Measurements from ENCODE around the gene EXOC4. TPM values are rescaled to one million over a fixed set of nuclear protein-coding genes. Genes with fewer than 3 reads are reported as not detected.
"Not testable (repeated sequence)": the region's sequence is repeated elsewhere in the genome, so short reads cannot be mapped to it uniquely, and the experiment has no call there.

EXOC4 gene
- total RNA-seq, 1 experiment from 2014 or later: 66.2 TPM

DNA sequence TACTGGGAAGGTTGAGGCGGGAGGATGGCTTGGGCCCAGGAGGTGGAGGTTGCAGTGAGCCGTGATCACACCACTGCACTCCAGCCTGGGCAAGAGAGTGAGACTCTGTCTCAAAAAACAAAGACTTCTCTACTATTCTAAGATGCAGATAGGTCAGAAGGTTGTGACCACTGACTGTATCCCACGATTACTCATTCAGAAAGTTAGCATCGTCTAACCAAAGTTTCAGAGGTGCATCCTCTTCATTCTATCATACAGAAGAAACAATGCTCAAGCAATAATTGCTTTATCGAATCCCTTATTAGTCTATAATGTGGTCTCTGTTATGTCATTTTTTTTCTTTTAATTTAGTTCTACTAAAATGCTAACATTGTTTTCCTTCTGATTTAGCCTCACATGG, 525.6 kb downstream of the EXOC4 start:
- Histone ChIP-seq H3K36me3 (ENCODE audit: control insufficient read depth, insufficient read depth, low read length) (no peaks in the 10 kb centered on the region), H3K4me3 (ENCODE audit: low read depth, low read length) (no peak overlapping the region), H3K27me3 (replicated peaks; ENCODE audit: control insufficient read depth, insufficient read depth, low read length) (no peaks in the 10 kb centered on the region), H3K9me3 (no peaks in the 10 kb centered on the region), H3K4me1 (no peaks in the 10 kb centered on the region)
- TF ChIP-seq, protein P1, sequence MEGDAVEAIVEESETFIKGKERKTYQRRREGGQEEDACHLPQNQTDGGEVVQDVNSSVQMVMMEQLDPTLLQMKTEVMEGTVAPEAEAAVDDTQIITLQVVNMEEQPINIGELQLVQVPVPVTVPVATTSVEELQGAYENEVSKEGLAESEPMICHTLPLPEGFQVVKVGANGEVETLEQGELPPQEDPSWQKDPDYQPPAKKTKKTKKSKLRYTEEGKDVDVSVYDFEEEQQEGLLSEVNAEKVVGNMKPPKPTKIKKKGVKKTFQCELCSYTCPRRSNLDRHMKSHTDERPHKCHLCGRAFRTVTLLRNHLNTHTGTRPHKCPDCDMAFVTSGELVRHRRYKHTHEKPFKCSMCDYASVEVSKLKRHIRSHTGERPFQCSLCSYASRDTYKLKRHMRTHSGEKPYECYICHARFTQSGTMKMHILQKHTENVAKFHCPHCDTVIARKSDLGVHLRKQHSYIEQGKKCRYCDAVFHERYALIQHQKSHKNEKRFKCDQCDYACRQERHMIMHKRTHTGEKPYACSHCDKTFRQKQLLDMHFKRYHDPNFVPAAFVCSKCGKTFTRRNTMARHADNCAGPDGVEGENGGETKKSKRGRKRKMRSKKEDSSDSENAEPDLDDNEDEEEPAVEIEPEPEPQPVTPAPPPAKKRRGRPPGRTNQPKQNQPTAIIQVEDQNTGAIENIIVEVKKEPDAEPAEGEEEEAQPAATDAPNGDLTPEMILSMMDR (IDR thresholded peaks at IDR 0.05; ENCODE audit: insufficient read depth in 1 of 2, low read depth in 1 of 2, low read length in 1 of 2, severe bottlenecking in 1 of 2, unreplicated experiment in 1 of 2): no peak
- Mint-ChIP-seq H3K4me3 (ENCODE audit: unreplicated experiment) (no peak overlapping the region), H3K4me1 (ENCODE audit: low read depth, unreplicated experiment) (no peaks in the 10 kb centered on the region), H3K27me3 (ENCODE audit: insufficient read depth, unreplicated experiment) (no peaks in the 10 kb centered on the region), H3K27ac (ENCODE audit: unreplicated experiment) (no peak overlapping the region), H3K36me3 (ENCODE audit: insufficient read depth, unreplicated experiment) (peaks cover 6% of the 10 kb centered on the region), H3K9me3 (ENCODE audit: unreplicated experiment) (peaks cover 9% of the 10 kb centered on the region)
- ChIA-PET CTCF (no interaction called here), POLR2A (no interaction called here)
- BruUV-seq (replicated peaks): no TSS peak
- no peak for DNase-seq
- intact Hi-C loops (cut with micrococcal nuclease; ENCODE audit: unreplicated experiment): no loop called here

GRCh38 chr7:133779538-133779937, 526.7 kb downstream of the EXOC4 start:
- H3K9me3 Mint-ChIP-seq (ENCODE audit: unreplicated experiment); CTCF ChIA-PET; H3K36me3 ChIP-seq (ENCODE audit: control insufficient read depth, insufficient read depth, low read length); DNase-seq; H3K36me3 Mint-ChIP-seq (ENCODE audit: insufficient read depth, unreplicated experiment); H3K9me3 ChIP-seq; H3K4me1 ChIP-seq; BruUV-seq (replicated peaks); H3K27me3 Mint-ChIP-seq (ENCODE audit: insufficient read depth, unreplicated experiment); H3K27me3 ChIP-seq (replicated peaks; ENCODE audit: control insufficient read depth, insufficient read depth, low read length); intact Hi-C loops (cut with micrococcal nuclease; ENCODE audit: unreplicated experiment); H3K4me1 Mint-ChIP-seq (ENCODE audit: low read depth, unreplicated experiment); POLR2A ChIA-PET; H3K4me3 ChIP-seq (ENCODE audit: low read depth, low read length); H3K27ac Mint-ChIP-seq (ENCODE audit: unreplicated experiment); H3K4me3 Mint-ChIP-seq (ENCODE audit: unreplicated experiment): not testable (repeated sequence)

- TF ChIP-seq, protein P1 (IDR thresholded peaks at IDR 0.05; ENCODE audit: insufficient read depth in 1 of 2, low read depth in 1 of 2, low read length in 1 of 2, severe bottlenecking in 1 of 2, unreplicated experiment in 1 of 2): no peak
- no peak overlapping the region for H3K4me3 ChIP-seq (ENCODE audit: low read depth, low read length)
- no peak overlapping the region for H3K4me3 Mint-ChIP-seq (ENCODE audit: unreplicated experiment)
- H3K36me3 Mint-ChIP-seq (ENCODE audit: insufficient read depth, unreplicated experiment): peaks cover 6% of the 10 kb centered on the region
- H3K27ac Mint-ChIP-seq (ENCODE audit: unreplicated experiment): no peak overlapping the region
- ChIA-PET CTCF (no interaction called here), POLR2A (no interaction called here)
- no peaks in the 10 kb centered on the region for H3K4me1 Mint-ChIP-seq (ENCODE audit: low read depth, unreplicated experiment)
- BruUV-seq (replicated peaks): no TSS peak
- H3K36me3 ChIP-seq (ENCODE audit: control insufficient read depth, insufficient read depth, low read length): no peaks in the 10 kb centered on the region
- H3K9me3 ChIP-seq: no peaks in the 10 kb centered on the region
- no peaks in the 10 kb centered on the region for H3K4me1 ChIP-seq
- H3K27me3 Mint-ChIP-seq (ENCODE audit: insufficient read depth, unreplicated experiment): no peaks in the 10 kb centered on the region
- peaks cover 9% of the 10 kb centered on the region for H3K9me3 Mint-ChIP-seq (ENCODE audit: unreplicated experiment)
- intact Hi-C loops (cut with micrococcal nuclease; ENCODE audit: unreplicated experiment): no loop called here
- no peak for DNase-seq
- H3K27me3 ChIP-seq (replicated peaks; ENCODE audit: control insufficient read depth, insufficient read depth, low read length): no peaks in the 10 kb centered on the region
Measured at GRCh38 chr7:133780912-133781311, 528.0 kb downstream of the EXOC4 start.

GRCh38 chr7:133781486-133782090, 528.7 kb downstream of the EXOC4 start:
- Histone ChIP-seq H3K27me3 (replicated peaks; ENCODE audit: control insufficient read depth, insufficient read depth, low read length) (no peaks in the 10 kb centered on the region), H3K9me3 (no peaks in the 10 kb centered on the region), H3K4me3 (ENCODE audit: low read depth, low read length) (no peak overlapping the region), H3K36me3 (ENCODE audit: control insufficient read depth, insufficient read depth, low read length) (no peaks in the 10 kb centered on the region), H3K4me1 (no peaks in the 10 kb centered on the region)
- intact Hi-C loops (cut with micrococcal nuclease; ENCODE audit: unreplicated experiment): no loop called here
- Mint-ChIP-seq H3K4me1 (ENCODE audit: low read depth, unreplicated experiment) (no peaks in the 10 kb centered on the region), H3K27me3 (ENCODE audit: insufficient read depth, unreplicated experiment) (no peaks in the 10 kb centered on the region), H3K9me3 (ENCODE audit: unreplicated experiment) (peaks cover 9% of the 10 kb centered on the region), H3K4me3 (ENCODE audit: unreplicated experiment) (no peak overlapping the region), H3K36me3 (ENCODE audit: insufficient read depth, unreplicated experiment) (peaks cover 6% of the 10 kb centered on the region), H3K27ac (ENCODE audit: unreplicated experiment) (no peak overlapping the region)
- DNase-seq: no peak
- TF ChIP-seq, protein P1 (IDR thresholded peaks at IDR 0.05; ENCODE audit: insufficient read depth in 1 of 2, low read depth in 1 of 2, low read length in 1 of 2, severe bottlenecking in 1 of 2, unreplicated experiment in 1 of 2): no peak
- ChIA-PET CTCF (no interaction called here), POLR2A (no interaction called here)
- no TSS peak for BruUV-seq (replicated peaks)
